HepG2 (cell line): Measurements from ENCODE around the gene JAG1. TPM values are rescaled to one million over a fixed set of nuclear protein-coding genes. Genes with fewer than 3 reads are reported as not detected.
"Not testable (repeated sequence)": the region's sequence is repeated elsewhere in the genome, so short reads cannot be mapped to it uniquely, and the experiment has no call there.

Experiments used
- CHD4 ChIP-seq: fragments of 200-600 bp; sonication (generic); IDR thresholded peaks from 2 replicates; pipeline ENCODE4 v1.7.0; 2017; ENCODE audit warnings: mild to moderate bottlenecking, low read length, borderline replicate concordance
- FOXP1 ChIP-seq, 2 experiments: fragments of 450-650 bp in 1 of 2; IDR thresholded peaks; 2 replicates each; pipeline ENCODE4 v1.6.1; 2017 to 2018; ENCODE audit warnings: antibody characterized with exemption in 1 of 2
- MXI1 ChIP-seq: IDR thresholded peaks from 3 replicates; pipeline ENCODE4 v1.6.1; 2012; ENCODE audit warnings: low read depth, low read length, inconsistent platforms, borderline replicate concordance
- NFYB ChIP-seq: sonication (generic); formaldehyde crosslinking; IDR thresholded peaks from 2 replicates; pipeline ENCODE4 v1.4.0; 2020; ENCODE audit warnings: missing genetic modification reagents
- NR2C2 ChIP-seq: sonication (generic); formaldehyde crosslinking; IDR thresholded peaks from 2 replicates; pipeline ENCODE4 v1.4.0; 2020; ENCODE audit warnings: missing genetic modification reagents, mild to moderate bottlenecking, moderate library complexity, borderline replicate concordance
- NR2F6 ChIP-seq, 2 experiments: IDR thresholded peaks; 2 replicates each; pipeline ENCODE4 v1.6.1; 2016; ENCODE audit warnings: antibody characterized with exemption in 1 of 2, mild to moderate bottlenecking in 1 of 2
- PAXIP1 ChIP-seq: sonication (generic); formaldehyde crosslinking; conservative IDR thresholded peaks from 2 replicates; pipeline ENCODE4 v1.4.0; 2020; ENCODE audit warnings: mild to moderate bottlenecking, missing genetic modification reagents, moderate library complexity
- RAD21 ChIP-seq: fragments of 450-650 bp; formaldehyde crosslinking; IDR thresholded peaks from 2 replicates; pipeline ENCODE4 v1.5.0; 2020; ENCODE audit warnings: mild to moderate bottlenecking
- ZBTB4 ChIP-seq: sonication (generic); formaldehyde crosslinking; IDR thresholded peaks from 2 replicates; pipeline ENCODE4 v1.4.0; 2020; ENCODE audit warnings: missing genetic modification reagents, mild to moderate bottlenecking, borderline replicate concordance
- ZBTB40 ChIP-seq, 2 experiments: fragments of 450-650 bp in 1 of 2; sonication (generic) in 1 of 2; formaldehyde crosslinking in 1 of 2; IDR thresholded peaks; 2 replicates each; pipeline versions ENCODE4 v1.6.1 to v1.8.0; 2016 to 2022; ENCODE audit warnings: antibody characterized with exemption in 1 of 2, mild to moderate bottlenecking in 1 of 2, missing genetic modification reagents in 1 of 2
- ZNF839 ChIP-seq: sonication (generic); formaldehyde crosslinking; IDR thresholded peaks from 2 replicates; pipeline ENCODE4 v1.4.0; 2020; ENCODE audit warnings: missing genetic modification reagents, mild to moderate bottlenecking, borderline replicate concordance
- polyA plus RNA-seq, 8 experiments: library from polyadenylated mRNA; depleted of rRNA in 3 of 8; stranded (reverse) in 7 of 8; unstranded in 1 of 8; fragments of >200 nt; fragmentation: Illumina TruSeq in 4 of 8; extraction: Trizol in 4 of 8; gene quantifications; 2 replicates each; pipeline versions ENCODE4 v1.2.1 to v1.2.3, GENCODE V29; 2011 to 2016; ENCODE audit warnings: low read depth in 4 of 8, missing spikeins in 1 of 8, mixed read lengths in 1 of 8; ENCODE audit not compliant: insufficient read depth in 1 of 8
- total RNA-seq, 5 experiments: library from RNA; depleted of rRNA; stranded (reverse); fragments of >200 nt; fragmentation: Illumina TruSeq; extraction: Trizol; gene quantifications; 2 replicates each; pipeline ENCODE4 v1.2.3, GENCODE V29; 2016; ENCODE audit warnings: low read depth in 1 of 5

The JAG1 gene
- total and polyA plus RNA-seq, 2 of the 13 experiments (the other 11 are each of a cell fraction or from before 2014, with no cell fraction given), result 47.1 to 56.3 TPM

GRCh38 chr20:10617549-10618133 lies 56.2 kb downstream of the JAG1 start (continued):
- TF ChIP-seq ZBTB40, FOXP1 (IDR thresholded peaks at IDR 0.05): not testable (repeated sequence)
- TF ChIP-seq ZBTB40 (CRISPR knock-in tag; IDR thresholded peaks at IDR 0.05) (peak; percentile 50; the same call in 1 of the 2 replicates), MXI1 (0 out of 3 replicates have a peak, but pooled peaks have one; percentile 14), ZNF839 (CRISPR knock-in tag) (peak; percentile 74; the same call in 1 of the 2 replicates), FOXP1 (CRISPR knock-in tag; IDR thresholded peaks at IDR 0.05) (peak; percentile 28; the same call in 1 of the 2 replicates), PAXIP1 (CRISPR knock-in tag) (0 out of 2 replicates have a peak, but pooled peaks have one; percentile 16), NFYB (0 out of 2 replicates have a peak, but pooled peaks have one; percentile 7), ZBTB4 (CRISPR knock-in tag) (peak; percentile 64; the same call in 1 of the 2 replicates), RAD21 (0 out of 2 replicates have a peak, but pooled peaks have one; percentile 12), NR2F6 (IDR thresholded peaks at IDR 0.05) (peak; percentile 94), NR2F6 (CRISPR knock-in tag; IDR thresholded peaks at IDR 0.05) (peak; percentile 96), CHD4 (peak; percentile 70; the same call in 1 of the 2 replicates), NR2C2 (CRISPR knock-in tag) (peak; percentile 63)
